ENCODE results near the gene RBPJL. TPM values are rescaled to one million over a fixed set of nuclear protein-coding genes. Genes with fewer than 3 reads are reported as not detected.

RBPJL gene
- total RNA-seq, 2 experiments from 2014 or later: not detected

- H3K27ac Mint-ChIP-seq: peak overlapping the region; percentile 43
- no peak for TF ChIP-seq CTCF (IDR thresholded peaks at IDR 0.05)
- no peaks in the 10 kb centered on the region for H3K27me3 Mint-ChIP-seq
- DNase-seq: no peak
- no peak for ATAC-seq
- no peaks in the 10 kb centered on the region for H3K9me3 Mint-ChIP-seq
- H3K36me3 Mint-ChIP-seq (ENCODE audit: low read depth): peaks cover 25% of the 10 kb centered on the region
- intact Hi-C loops (cut with micrococcal nuclease): no loop called here
- ChIA-PET CTCF (interaction anchor here (1.0 to 24.4 kb wide), 8 partner anchors 8 to 406 kb away, joined by 3 to 549 read pairs (median 4); no protein-coding TSS in a partner anchor), POLR2A (interaction anchor here (3.6 to 4.2 kb wide), 2 partner anchors 7 to 18 kb away, joined by 21 to 35 read pairs; partner anchors contain the start of gene SDC4)
- H3K4me1 Mint-ChIP-seq (ENCODE audit: low read depth): peaks cover 49% of the 10 kb centered on the region
- H3K4me3 Mint-ChIP-seq: no peak overlapping the region
Observed at GRCh38 chr20:45365444-45365970, 58.9 kb downstream of the RBPJL start.

DNA sequence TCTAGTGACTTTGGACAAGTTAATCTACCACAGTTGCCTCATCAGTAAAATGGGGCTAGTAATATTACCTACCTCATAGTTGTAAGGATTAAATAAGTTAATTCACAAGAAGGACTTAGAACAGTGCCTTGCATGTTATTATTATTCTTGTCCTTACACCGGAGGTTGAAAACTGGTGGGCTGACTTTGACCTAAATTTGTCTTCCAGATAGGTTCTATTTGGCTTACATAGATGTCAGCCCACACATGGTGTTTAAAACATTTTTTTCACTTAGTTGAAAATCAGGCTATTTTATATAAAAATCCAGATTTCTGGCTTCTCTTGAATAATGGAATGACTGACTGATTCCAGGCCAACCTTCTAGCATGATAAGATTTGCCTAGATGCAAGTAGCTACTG, 59.6 kb downstream of the RBPJL start:
- no peak for ATAC-seq
- H3K27ac Mint-ChIP-seq: no peak overlapping the region
- TF ChIP-seq CTCF (IDR thresholded peaks at IDR 0.05): no peak
- DNase-seq: no peak
- H3K27me3 Mint-ChIP-seq: no peaks in the 10 kb centered on the region
- intact Hi-C loops (cut with micrococcal nuclease): no loop called here
- CTCF ChIA-PET: interaction anchor here (0.9 to 24.4 kb wide), 8 partner anchors 7 to 87 kb away, joined by 3 to 549 read pairs (median 4); no protein-coding TSS in a partner anchor
- H3K4me1 Mint-ChIP-seq (ENCODE audit: low read depth): peaks cover 49% of the 10 kb centered on the region
- H3K9me3 Mint-ChIP-seq: no peaks in the 10 kb centered on the region
- peaks cover 25% of the 10 kb centered on the region for H3K36me3 Mint-ChIP-seq (ENCODE audit: low read depth)
- H3K4me3 Mint-ChIP-seq: no peak overlapping the region
- POLR2A ChIA-PET: no interaction called here

DNA sequence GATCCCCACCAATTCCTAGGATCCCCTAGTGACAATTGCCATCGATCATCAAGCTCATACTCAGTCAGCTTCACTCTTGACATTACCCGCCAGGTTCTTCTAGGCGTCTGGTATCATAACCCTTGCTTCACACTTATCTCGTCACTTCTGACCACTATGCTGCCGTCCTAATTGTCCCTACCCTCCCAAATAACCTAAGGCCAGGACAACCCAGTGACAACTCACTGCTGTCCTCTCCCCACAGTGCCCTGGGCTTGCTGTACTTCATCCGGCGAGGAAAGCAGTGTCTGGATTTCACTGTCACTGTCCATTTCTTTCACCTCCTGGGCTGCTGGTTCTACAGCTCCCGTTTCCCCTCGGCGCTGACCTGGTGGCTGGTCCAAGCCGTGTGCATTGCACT, 60.0 kb downstream of the RBPJL start:
- Mint-ChIP-seq H3K36me3 (ENCODE audit: low read depth) (peaks cover 25% of the 10 kb centered on the region), H3K4me3 (no peak overlapping the region), H3K9me3 (no peaks in the 10 kb centered on the region), H3K27ac (peak overlapping the region; percentile 52), H3K4me1 (ENCODE audit: low read depth) (peaks cover 51% of the 10 kb centered on the region), H3K27me3 (no peaks in the 10 kb centered on the region)
- ATAC-seq: no peak
- no peak for DNase-seq
- CTCF ChIA-PET: interaction anchor here (0.9 to 24.4 kb wide), 6 partner anchors 12 to 86 kb away, joined by 3 to 549 read pairs (median 3); no protein-coding TSS in a partner anchor
- intact Hi-C loops (cut with micrococcal nuclease): no loop called here
- POLR2A ChIA-PET: interaction anchor here (2.0 kb wide), 1 partner anchor 49 kb away, joined by 6 read pairs; no protein-coding TSS in a partner anchor
- no peak for TF ChIP-seq CTCF (IDR thresholded peaks at IDR 0.05)

GRCh38 chr20:45367126-45367525, 60.5 kb downstream of the RBPJL start:
- ChIA-PET POLR2A (interaction anchor here (1.0 to 2.0 kb wide), 2 partner anchors 13 to 48 kb away, joined by 3 to 6 read pairs; no protein-coding TSS in a partner anchor), CTCF (interaction anchor here (0.9 to 24.4 kb wide), 4 partner anchors 24 to 86 kb away, joined by 3 to 549 read pairs (median 84); no protein-coding TSS in a partner anchor)
- H3K27ac Mint-ChIP-seq: peak overlapping the region; percentile 52
- H3K9me3 Mint-ChIP-seq: no peaks in the 10 kb centered on the region
- intact Hi-C loops (cut with micrococcal nuclease): no loop called here
- ATAC-seq (no peak), DNase-seq (no peak)
- peaks cover 25% of the 10 kb centered on the region for H3K36me3 Mint-ChIP-seq (ENCODE audit: low read depth)
- no peaks in the 10 kb centered on the region for H3K27me3 Mint-ChIP-seq
- H3K4me1 Mint-ChIP-seq (ENCODE audit: low read depth): peaks cover 52% of the 10 kb centered on the region
- H3K4me3 Mint-ChIP-seq: no peak overlapping the region
- no peak for TF ChIP-seq CTCF (IDR thresholded peaks at IDR 0.05)

Other genes starting within 250 kb of the RBPJL start
- under 1 TPM; 0.38 to 0.54 TPM for gene KCNS1, start 205.7 kb upstream of the RBPJL start, total RNA-seq
- not detected for gene WFDC5, start 191.7 kb upstream of the RBPJL start, total RNA-seq
- gene WFDC12, start 182.4 kb upstream of the RBPJL start, total RNA-seq: not detected
- not detected for gene PI3, start 131.9 kb upstream of the RBPJL start, total RNA-seq
- not detected for gene SEMG1, start 99.8 kb upstream of the RBPJL start, total RNA-seq
- not detected for gene SEMG2, start 85.5 kb upstream of the RBPJL start, total RNA-seq
- not detected for gene SLPI, start 52.3 kb upstream of the RBPJL start, total RNA-seq
- 1 to 10 TPM in 1 of 2 experiments, under 1 TPM in 1; 0.74 to 1.2 TPM for gene MATN4, start 1.5 kb downstream of the RBPJL start, total RNA-seq
- gene SDC4, start 41.6 kb downstream of the RBPJL start, total RNA-seq: 10 to 100 TPM; 21.1 to 22.0 TPM
- gene SYS1, start 56.3 kb downstream of the RBPJL start, total RNA-seq: 10 to 100 TPM; 19.6 to 20.7 TPM
- under 1 TPM in 1 of 2 experiments, not detected in 1; 0.29 TPM for gene TP53TG5, start 71.5 kb downstream of the RBPJL start, total RNA-seq
- 10 to 100 TPM; 13.8 to 15.5 TPM for gene DBNDD2, start 101.4 kb downstream of the RBPJL start, total RNA-seq
- 10 to 100 TPM; 43.7 to 47.7 TPM for gene PIGT, start 109.3 kb downstream of the RBPJL start, total RNA-seq
- 1 to 10 TPM; 1.3 TPM for gene WFDC2, start 162.9 kb downstream of the RBPJL start, total RNA-seq
- gene SPINT3, start 208.8 kb downstream of the RBPJL start, total RNA-seq: not detected
- not detected for gene WFDC6, start 232.6 kb downstream of the RBPJL start, total RNA-seq
- not detected for gene EPPIN, start 240.6 kb downstream of the RBPJL start, total RNA-seq